Vagina (tissue), 2 donors: ENCODE data around the gene MMP1.

Experiments used
- CTCF ChIP-seq, 3 experiments: fragments of 450-650 bp in 2 of 3; fragments of 200-600 bp in 1 of 3; sonication (generic) in 1 of 3; IDR thresholded peaks; one replicate each; pipeline ENCODE4 v1.5.1; 2017 to 2019; ENCODE audit warnings: antibody characterized with exemption in 3 of 3, mild to moderate bottlenecking in 2 of 3, moderate library complexity in 2 of 3
- POLR2A ChIP-seq, 2 donors: fragments of 450-650 bp; IDR thresholded peaks; one replicate each; pipeline ENCODE4 v1.6.1; 2017; ENCODE audit warnings: antibody characterized with exemption in 2 of 2, mild to moderate bottlenecking in 2 of 2, moderate library complexity in 2 of 2

DNA sequence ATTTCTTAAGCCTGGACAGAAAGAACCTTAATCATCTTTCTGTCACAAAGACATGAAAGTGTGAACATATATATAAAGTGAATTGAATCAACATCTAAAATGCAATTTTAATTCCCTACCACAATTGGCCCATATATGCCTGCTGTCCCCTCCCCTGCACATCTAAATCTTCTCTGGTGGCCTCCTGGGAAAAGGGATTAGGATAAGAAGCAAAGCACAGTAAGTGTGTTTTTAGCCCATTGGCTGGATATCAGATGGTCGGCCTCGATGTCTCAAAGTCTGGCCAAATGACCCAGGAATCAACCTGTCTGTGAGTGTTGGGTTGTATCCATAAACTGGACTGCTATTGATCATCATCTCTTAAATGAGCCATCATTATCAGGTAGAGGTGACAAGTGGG is 39.7 kb upstream of the MMP1 start:
- no peak for TF ChIP-seq POLR2A (IDR thresholded peaks at IDR 0.05)
- no peak for TF ChIP-seq CTCF (IDR thresholded peaks at IDR 0.05)
